Measurements from ENCODE around the gene KLF3. TPM values are rescaled to one million over a fixed set of nuclear protein-coding genes. Genes with fewer than 3 reads are reported as not detected.
"Not testable (repeated sequence)": the region's sequence is repeated elsewhere in the genome, so short reads cannot be mapped to it uniquely, and the experiment has no call there.

KLF3 gene
- total RNA-seq, 1 donor from 2014 or later = 58.0 TPM

DNA sequence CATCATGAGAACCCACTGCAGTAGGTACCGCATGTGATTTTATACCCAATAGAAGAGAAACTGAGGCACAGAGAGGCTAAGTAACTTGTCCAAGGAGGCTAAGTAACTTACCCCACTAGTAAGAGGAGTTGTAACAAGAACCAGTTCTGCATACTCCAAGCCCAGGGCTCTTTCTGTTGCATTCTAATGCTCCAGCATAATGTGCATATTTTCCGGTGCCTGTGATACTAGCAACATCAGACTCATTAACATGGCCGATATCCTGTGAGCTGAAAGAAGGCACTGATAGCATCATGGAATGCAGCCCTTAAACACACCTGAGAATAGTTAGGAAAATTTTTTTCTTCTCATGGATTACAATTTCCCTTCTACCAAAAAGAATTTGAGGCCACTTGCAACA lies 39.7 kb upstream of the KLF3 start:
- TF ChIP-seq, protein P1, sequence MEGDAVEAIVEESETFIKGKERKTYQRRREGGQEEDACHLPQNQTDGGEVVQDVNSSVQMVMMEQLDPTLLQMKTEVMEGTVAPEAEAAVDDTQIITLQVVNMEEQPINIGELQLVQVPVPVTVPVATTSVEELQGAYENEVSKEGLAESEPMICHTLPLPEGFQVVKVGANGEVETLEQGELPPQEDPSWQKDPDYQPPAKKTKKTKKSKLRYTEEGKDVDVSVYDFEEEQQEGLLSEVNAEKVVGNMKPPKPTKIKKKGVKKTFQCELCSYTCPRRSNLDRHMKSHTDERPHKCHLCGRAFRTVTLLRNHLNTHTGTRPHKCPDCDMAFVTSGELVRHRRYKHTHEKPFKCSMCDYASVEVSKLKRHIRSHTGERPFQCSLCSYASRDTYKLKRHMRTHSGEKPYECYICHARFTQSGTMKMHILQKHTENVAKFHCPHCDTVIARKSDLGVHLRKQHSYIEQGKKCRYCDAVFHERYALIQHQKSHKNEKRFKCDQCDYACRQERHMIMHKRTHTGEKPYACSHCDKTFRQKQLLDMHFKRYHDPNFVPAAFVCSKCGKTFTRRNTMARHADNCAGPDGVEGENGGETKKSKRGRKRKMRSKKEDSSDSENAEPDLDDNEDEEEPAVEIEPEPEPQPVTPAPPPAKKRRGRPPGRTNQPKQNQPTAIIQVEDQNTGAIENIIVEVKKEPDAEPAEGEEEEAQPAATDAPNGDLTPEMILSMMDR (IDR thresholded peaks at IDR 0.05) = no peak
- Histone ChIP-seq H3K4me1 (peaks cover 30% of the 10 kb centered on the region), H3K27me3 (ENCODE audit: low read depth) (no peaks in the 10 kb centered on the region), H3K27ac (no peak overlapping the region), H3K36me3 (no peaks in the 10 kb centered on the region), H3K4me3 (no peak overlapping the region), H3K9me3 (no peaks in the 10 kb centered on the region)
- ATAC-seq (no peak), DNase-seq (no peak)
- intact Hi-C loops (cut with DNase I) = no loop called here

- TF ChIP-seq, protein P1 (IDR thresholded peaks at IDR 0.05) = no peak
- no peaks in the 10 kb centered on the region for H3K27me3 ChIP-seq (ENCODE audit: low read depth)
- H3K27ac ChIP-seq = no peak overlapping the region
- no peak overlapping the region for H3K4me3 ChIP-seq
- peaks cover 20% of the 10 kb centered on the region for H3K4me1 ChIP-seq
- ATAC-seq (no peak), DNase-seq (no peak)
- no peaks in the 10 kb centered on the region for H3K9me3 ChIP-seq
- no peaks in the 10 kb centered on the region for H3K36me3 ChIP-seq
- intact Hi-C loops (cut with DNase I) = no loop called here
Measured at GRCh38 chr4:38625508-38625907, 38.5 kb upstream of the KLF3 start.

DNA sequence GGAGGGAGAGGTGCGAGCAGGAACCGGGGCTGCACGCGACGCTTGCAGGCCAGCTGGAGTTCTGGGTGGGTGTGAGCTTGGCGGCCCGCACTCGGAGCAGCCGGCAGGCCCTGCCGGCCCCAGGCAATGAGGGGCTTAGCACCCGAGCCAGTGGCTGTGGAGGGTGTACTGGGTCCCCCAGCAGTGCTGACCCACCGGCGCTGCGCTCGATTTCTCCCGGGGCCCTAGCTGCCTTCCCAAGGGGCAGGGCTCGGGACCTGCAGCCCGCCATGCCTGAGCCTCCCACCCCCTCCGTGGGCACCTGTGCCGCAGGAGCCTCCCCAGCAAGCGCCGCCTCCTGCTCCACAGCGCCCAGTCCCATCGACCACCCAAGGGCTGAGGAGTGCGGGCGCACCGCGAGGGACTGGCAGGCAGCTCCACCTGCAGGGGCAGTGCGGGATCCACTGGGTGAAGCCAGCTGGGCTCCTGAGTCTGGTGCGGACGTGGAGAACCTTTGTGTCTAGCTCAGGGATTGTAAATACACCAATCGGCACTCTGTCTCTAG lies 37.0 kb upstream of the KLF3 start:
- H3K27ac ChIP-seq; DNase-seq; H3K36me3 ChIP-seq; H3K9me3 ChIP-seq; ATAC-seq; H3K4me1 ChIP-seq; H3K4me3 ChIP-seq; H3K27me3 ChIP-seq (ENCODE audit: low read depth); intact Hi-C loops (cut with DNase I): not testable (repeated sequence)

GRCh38 chr4:38630519-38630918 lies 33.5 kb upstream of the KLF3 start:
- intact Hi-C loops (cut with DNase I) = no loop called here
- H3K9me3 ChIP-seq = no peaks in the 10 kb centered on the region
- H3K4me1 ChIP-seq = no peaks in the 10 kb centered on the region
- no peak overlapping the region for H3K27ac ChIP-seq
- H3K36me3 ChIP-seq = no peaks in the 10 kb centered on the region
- ATAC-seq (no peak), DNase-seq (no peak)
- no peak overlapping the region for H3K4me3 ChIP-seq
- TF ChIP-seq, protein P1 (IDR thresholded peaks at IDR 0.05) = no peak
- no peaks in the 10 kb centered on the region for H3K27me3 ChIP-seq (ENCODE audit: low read depth)

GRCh38 chr4:38634047-38634759 lies 29.8 kb upstream of the KLF3 start:
- no peak overlapping the region for H3K27ac ChIP-seq
- intact Hi-C loops (cut with DNase I) = no loop called here
- H3K4me1 ChIP-seq = no peaks in the 10 kb centered on the region
- no peaks in the 10 kb centered on the region for H3K36me3 ChIP-seq
- no peaks in the 10 kb centered on the region for H3K9me3 ChIP-seq
- H3K27me3 ChIP-seq (ENCODE audit: low read depth) = no peaks in the 10 kb centered on the region
- no peak for ATAC-seq
- no peak overlapping the region for H3K4me3 ChIP-seq
- TF ChIP-seq, protein P1 (IDR thresholded peaks at IDR 0.05) = no peak
- no peak for DNase-seq

GRCh38 chr4:38639242-38639641 lies 24.8 kb upstream of the KLF3 start:
- no peaks in the 10 kb centered on the region for H3K9me3 ChIP-seq
- DNase-seq (no peak), ATAC-seq (no peak)
- H3K27ac ChIP-seq = no peak overlapping the region
- no peaks in the 10 kb centered on the region for H3K27me3 ChIP-seq (ENCODE audit: low read depth)
- no peaks in the 10 kb centered on the region for H3K36me3 ChIP-seq
- TF ChIP-seq, protein P1 (IDR thresholded peaks at IDR 0.05) = no peak
- intact Hi-C loops (cut with DNase I) = no loop called here
- no peaks in the 10 kb centered on the region for H3K4me1 ChIP-seq
- H3K4me3 ChIP-seq = no peak overlapping the region
